ENCODE results near the gene CD99L2. TPM values are rescaled to one million over a fixed set of nuclear protein-coding genes. Genes with fewer than 3 reads are reported as not detected.

CD99L2 gene
- total RNA-seq, 4 donors from 2014 or later, result 56.8 to 88.6 (median 77.6) TPM

GRCh38 chrX:150873616-150874015 is 24.9 kb downstream of the CD99L2 start:
- ATAC-seq, result peak; percentile 74
- peaks cover 0 to 55% (median 0%) of the 10 kb centered on the region in 3 donors for H3K4me1 ChIP-seq
- no peak for TF ChIP-seq POLR2AphosphoS5 (IDR thresholded peaks at IDR 0.05)
- no peak for TF ChIP-seq CTCF (IDR thresholded peaks at IDR 0.05)
- no peak for TF ChIP-seq POLR2A (IDR thresholded peaks at IDR 0.05)

GRCh38 chrX:150872773-150873336 is 25.6 kb downstream of the CD99L2 start:
- peak overlapping the region in 3 of 4 donors; percentile 9 to 71 (median 60) for H3K27ac ChIP-seq

More at GRCh38 chrX:150873616-150874015, 24.9 kb downstream of the CD99L2 start:
- no peak overlapping the region for H3K4me3 ChIP-seq
- H3K36me3 ChIP-seq, result no peaks in the 10 kb centered on the region
- H3K27me3 ChIP-seq, result no peaks in the 10 kb centered on the region
- H3K9me3 ChIP-seq, result no peaks in the 10 kb centered on the region
- 25% methylated on average over 1 of the region's 1 CpG; no CpG with 5 or more reads in 1 of the 2 donors for WGBS, 2 donors (ENCODE audit: low coverage in 1 of 2)
- H3K27ac ChIP-seq, result peak overlapping the region in 3 of 4 donors; percentile 60 to 71 (median 71)

GRCh38 chrX:150871341-150871811 is 27.1 kb downstream of the CD99L2 start:
- WGBS, 2 donors (ENCODE audit: low coverage in 1 of 2), result 24 to 89% methylated on average over 2 of the region's 3 CpGs
- Histone ChIP-seq H3K36me3 (no peaks in the 10 kb centered on the region), H3K27ac (peak overlapping the region in 3 of 4 donors; percentile 24 to 53 (median 44)), H3K4me1 (peaks cover 0 to 55% (median 0%) of the 10 kb centered on the region in 3 donors), H3K27me3 (no peaks in the 10 kb centered on the region), H3K4me3 (no peak overlapping the region), H3K9me3 (no peaks in the 10 kb centered on the region)
- TF ChIP-seq POLR2A (IDR thresholded peaks at IDR 0.05) (no peak), POLR2AphosphoS5 (IDR thresholded peaks at IDR 0.05) (no peak), CTCF (IDR thresholded peaks at IDR 0.05) (no peak)
- no peak for ATAC-seq

More at GRCh38 chrX:150872773-150873336, 25.6 kb downstream of the CD99L2 start:
- no peaks in the 10 kb centered on the region for H3K36me3 ChIP-seq
- WGBS, 2 donors (ENCODE audit: low coverage in 1 of 2), result 40 to 80% methylated on average over 1 of the region's 8 CpGs
- no peak overlapping the region for H3K4me3 ChIP-seq
- no peak for TF ChIP-seq POLR2AphosphoS5 (IDR thresholded peaks at IDR 0.05)
- ATAC-seq, result no peak
- H3K27me3 ChIP-seq, result no peaks in the 10 kb centered on the region
- peaks cover 0 to 55% (median 0%) of the 10 kb centered on the region in 3 donors for H3K4me1 ChIP-seq
- no peaks in the 10 kb centered on the region for H3K9me3 ChIP-seq

- 40 to 82% methylated on average over 1 to 5 of the region's 7 CpGs for WGBS, 2 donors (ENCODE audit: low coverage in 1 of 2)
- Histone ChIP-seq H3K27me3 (no peaks in the 10 kb centered on the region), H3K9me3 (no peaks in the 10 kb centered on the region), H3K4me1 (peaks cover 0 to 55% (median 0%) of the 10 kb centered on the region in 3 donors), H3K27ac (peak overlapping the region in 3 of 4 donors; percentile 39 to 53 (median 44)), H3K36me3 (no peaks in the 10 kb centered on the region), H3K4me3 (no peak overlapping the region)
- no peak for ATAC-seq
- TF ChIP-seq CTCF (IDR thresholded peaks at IDR 0.05), result no peak
- TF ChIP-seq POLR2A (IDR thresholded peaks at IDR 0.05), result no peak
- TF ChIP-seq POLR2AphosphoS5 (IDR thresholded peaks at IDR 0.05), result no peak
- no peak for TF ChIP-seq EP300 (IDR thresholded peaks at IDR 0.05)
Observed at GRCh38 chrX:150870487-150871340, 27.8 kb downstream of the CD99L2 start.

GRCh38 chrX:150870029-150870428 is 28.4 kb downstream of the CD99L2 start:
- peak overlapping the region in 3 of 4 donors; percentile 39 to 53 (median 44) for H3K27ac ChIP-seq
- no peaks in the 10 kb centered on the region for H3K27me3 ChIP-seq
- ATAC-seq, result no peak
- WGBS, 2 donors (ENCODE audit: low coverage in 1 of 2), result 52 to 75% methylated on average over 1 to 2 of the region's 4 CpGs
- no peaks in the 10 kb centered on the region for H3K9me3 ChIP-seq
- H3K4me3 ChIP-seq, result no peak overlapping the region
- peaks cover 0 to 55% (median 0%) of the 10 kb centered on the region in 3 donors for H3K4me1 ChIP-seq
- H3K36me3 ChIP-seq, result no peaks in the 10 kb centered on the region
- TF ChIP-seq CTCF (IDR thresholded peaks at IDR 0.05), result no peak

Measured in gastroesophageal sphincter (tissue), 4 donors.